Natural killer cell (primary cell): Measurements from ENCODE around the gene PTPRB. TPM values are rescaled to one million over a fixed set of nuclear protein-coding genes. Genes with fewer than 3 reads are reported as not detected.

ENCODE experiments used
- ATAC-seq, 3 donors: fragments of 150-1000 bp in 2 of 3; fragments of 200-7000 bp in 1 of 3; cut with Tn5 transposase; 1 replicate in 1 of 3; 2 replicates in 2 of 3; pipeline ENCODE4 v1.10.0; 2021; ENCODE audit warnings: mild to moderate bottlenecking in 2 of 3, moderate library complexity in 2 of 3
- DNase-seq, 2 donors: peaks; one replicate each; pipeline versions ENCODE4 v3.0.0 to v3.0.0-alpha.2; 2013 to 2021; ENCODE audit warnings: mixed read lengths in 1 of 2
- H3K27ac ChIP-seq: one replicate; pipeline ENCODE4 v1.5.1; 2013; ENCODE audit warnings: mild to moderate bottlenecking, low read length
- H3K27me3 ChIP-seq: one replicate; pipeline ENCODE4 v1.6.1; 2013; ENCODE audit warnings: low read length; ENCODE audit not compliant: control insufficient read depth, insufficient read depth
- H3K36me3 ChIP-seq: one replicate; pipeline ENCODE4 v1.6.1; 2013; ENCODE audit warnings: low read length; ENCODE audit not compliant: control insufficient read depth, insufficient read depth
- H3K4me1 ChIP-seq: one replicate; pipeline ENCODE4 v1.6.1; 2013; ENCODE audit warnings: low read length; ENCODE audit not compliant: control insufficient read depth, insufficient read depth
- H3K4me3 ChIP-seq: one replicate; pipeline ENCODE4 v1.5.1; 2013; ENCODE audit warnings: low read length
- H3K9me3 ChIP-seq: one replicate; pipeline ENCODE4 v1.6.1; 2013; ENCODE audit warnings: low read length; ENCODE audit not compliant: control insufficient read depth, insufficient read depth
- H3K27ac Mint-ChIP-seq, 2 donors: one replicate each; pipeline ENCODE4 v1.8.0; 2022; ENCODE audit warnings: mild to moderate bottlenecking in 2 of 2, mixed read lengths in 2 of 2, moderate library complexity in 1 of 2
- H3K27me3 Mint-ChIP-seq, 2 donors: one replicate each; pipeline ENCODE4 v1.8.0; 2022; ENCODE audit warnings: low read depth in 2 of 2, mixed read lengths in 2 of 2
- H3K36me3 Mint-ChIP-seq: one replicate; pipeline ENCODE4 v1.8.0; 2022; ENCODE audit warnings: mixed read lengths
- H3K4me1 Mint-ChIP-seq, 2 donors: one replicate each; pipeline ENCODE4 v1.8.0; 2022; ENCODE audit warnings: mixed read lengths in 2 of 2
- H3K4me3 Mint-ChIP-seq: one replicate; pipeline ENCODE4 v1.8.0; 2022; ENCODE audit warnings: mild to moderate bottlenecking, moderate library complexity, mixed read lengths
- H3K9me3 Mint-ChIP-seq, 2 donors: one replicate each; pipeline ENCODE4 v1.8.0; 2022; ENCODE audit warnings: mixed read lengths in 2 of 2
- CTCF ChIP-seq: fragments of 200-600 bp; IDR thresholded peaks from one replicate; pipeline ENCODE4 v1.8.0; 2022; ENCODE audit warnings: antibody characterized with exemption
- WGBS: methylation state at CpG from one replicate; pipeline ENCODE4 v1.1.7; 2013; ENCODE audit warnings: missing lambda C conversion rate; ENCODE audit not compliant: insufficient coverage; 5-methylcytosine and 5-hydroxymethylcytosine counted together
- intact Hi-C: fragments of 100-400 bp; cut with micrococcal nuclease; formaldehyde crosslinking; loops from one replicate; pipeline ENCODE4 v1.14.2; 2022
- total RNA-seq, 4 donors: library from RNA; stranded (reverse); fragments of 120-200 nt in 1 of 4; gene quantifications; one replicate each; pipeline versions ENCODE4 v1.2.3 to v1.2.4, GENCODE V29; 2013 to 2022

Gene PTPRB
- total RNA-seq, 3 donors from 2014 or later (not counting 1 experiment from before 2014, with no cell fraction given), result 2.3 to 7.8 (median 5.5) TPM

GRCh38 chr12:70550180-70550577, 87.0 kb downstream of the PTPRB start:
- no peaks in the 10 kb centered on the region for H3K4me1 ChIP-seq
- WGBS, result 72% methylated on average over 5 of the region's 6 CpGs
- Mint-ChIP-seq H3K4me3 (no peak overlapping the region), H3K36me3 (no peaks in the 10 kb centered on the region), H3K27ac (no peak overlapping the region), H3K9me3 (no peaks in the 10 kb centered on the region), H3K4me1 (peaks cover 0 to 4% of the 10 kb centered on the region in 2 donors), H3K27me3 (peaks cover 0 to 7% of the 10 kb centered on the region in 2 donors)
- no peak overlapping the region for H3K4me3 ChIP-seq
- ATAC-seq, result no peak
- no peak overlapping the region for H3K27ac ChIP-seq
- intact Hi-C loops, result no loop called here
- no peak for DNase-seq
- no peak for TF ChIP-seq CTCF
- H3K9me3 ChIP-seq, result no peaks in the 10 kb centered on the region
- no peaks in the 10 kb centered on the region for H3K36me3 ChIP-seq
- no peaks in the 10 kb centered on the region for H3K27me3 ChIP-seq

- Histone ChIP-seq H3K27ac (no peak overlapping the region), H3K36me3 (no peaks in the 10 kb centered on the region), H3K9me3 (no peaks in the 10 kb centered on the region), H3K27me3 (no peaks in the 10 kb centered on the region), H3K4me1 (no peaks in the 10 kb centered on the region), H3K4me3 (no peak overlapping the region)
- H3K4me3 Mint-ChIP-seq, result no peak overlapping the region
- intact Hi-C loops, result no loop called here
- 84% methylated on average over 9 of the region's 10 CpGs for WGBS
- DNase-seq, result no peak
- no peak overlapping the region for H3K27ac Mint-ChIP-seq
- no peaks in the 10 kb centered on the region for H3K9me3 Mint-ChIP-seq
- no peaks in the 10 kb centered on the region for H3K36me3 Mint-ChIP-seq
- no peak for ATAC-seq
- peaks cover 0 to 4% of the 10 kb centered on the region in 2 donors for H3K4me1 Mint-ChIP-seq
- TF ChIP-seq CTCF, result no peak
- H3K27me3 Mint-ChIP-seq, result peaks cover 0 to 7% of the 10 kb centered on the region in 2 donors
Observed at GRCh38 chr12:70549340-70550179, 87.7 kb downstream of the PTPRB start.

- DNase-seq (no peak), ATAC-seq (no peak)
- intact Hi-C loops, result no loop called here
- no peak overlapping the region for H3K27ac ChIP-seq
- no peak overlapping the region for H3K4me3 ChIP-seq
- WGBS, result 87% methylated on average over 6 of the region's 6 CpGs
- H3K9me3 Mint-ChIP-seq, result no peaks in the 10 kb centered on the region
- no peaks in the 10 kb centered on the region for H3K4me1 ChIP-seq
- no peaks in the 10 kb centered on the region for H3K36me3 ChIP-seq
- no peak overlapping the region for H3K27ac Mint-ChIP-seq
- H3K9me3 ChIP-seq, result no peaks in the 10 kb centered on the region
- H3K27me3 Mint-ChIP-seq, result peaks cover 0 to 7% of the 10 kb centered on the region in 2 donors
- no peak overlapping the region for H3K4me3 Mint-ChIP-seq
- no peaks in the 10 kb centered on the region for H3K4me1 Mint-ChIP-seq
- H3K36me3 Mint-ChIP-seq, result no peaks in the 10 kb centered on the region
- TF ChIP-seq CTCF, result no peak
- no peaks in the 10 kb centered on the region for H3K27me3 ChIP-seq
Observed at GRCh38 chr12:70543444-70543843, 93.8 kb downstream of the PTPRB start.
